ENCODE measurements around the gene PHEX.

Gene PHEX

GRCh38 chrX:22128961-22129360 is 96.8 kb downstream of the PHEX start:
- Histone ChIP-seq H3K79me2 (ENCODE audit: control insufficient read depth, low read length) (no peaks in the 10 kb centered on the region), H3K9me2 (replicated peaks; ENCODE audit: control insufficient read depth, low read length) (no peaks in the 10 kb centered on the region), H4K20me1 (ENCODE audit: control insufficient read depth, insufficient read depth, low read depth, low read length) (no peaks in the 10 kb centered on the region), H3K36me3 (ENCODE audit: control insufficient read depth, low read length) (no peaks in the 10 kb centered on the region), H3K4me1 (ENCODE audit: control insufficient read depth, low read length) (no peaks in the 10 kb centered on the region), H3K27ac (ENCODE audit: low read depth, low read length) (no peak overlapping the region), H3K9me3 (ENCODE audit: control insufficient read depth, insufficient read depth, low read length) (no peaks in the 10 kb centered on the region), H3K27me3 (ENCODE audit: control insufficient read depth, low read length) (no peaks in the 10 kb centered on the region), H3F3A (ENCODE audit: control insufficient read depth, insufficient read depth) (no peaks in the 10 kb centered on the region), H3K4me3 (ENCODE audit: low read length) (no peak overlapping the region), H3K4me2 (ENCODE audit: low read length) (no peak overlapping the region)
- TF ChIP-seq EZH2phosphoT487 (IDR thresholded peaks at IDR 0.05; ENCODE audit: borderline replicate concordance, low read length): no peak
- TF ChIP-seq, protein P1, sequence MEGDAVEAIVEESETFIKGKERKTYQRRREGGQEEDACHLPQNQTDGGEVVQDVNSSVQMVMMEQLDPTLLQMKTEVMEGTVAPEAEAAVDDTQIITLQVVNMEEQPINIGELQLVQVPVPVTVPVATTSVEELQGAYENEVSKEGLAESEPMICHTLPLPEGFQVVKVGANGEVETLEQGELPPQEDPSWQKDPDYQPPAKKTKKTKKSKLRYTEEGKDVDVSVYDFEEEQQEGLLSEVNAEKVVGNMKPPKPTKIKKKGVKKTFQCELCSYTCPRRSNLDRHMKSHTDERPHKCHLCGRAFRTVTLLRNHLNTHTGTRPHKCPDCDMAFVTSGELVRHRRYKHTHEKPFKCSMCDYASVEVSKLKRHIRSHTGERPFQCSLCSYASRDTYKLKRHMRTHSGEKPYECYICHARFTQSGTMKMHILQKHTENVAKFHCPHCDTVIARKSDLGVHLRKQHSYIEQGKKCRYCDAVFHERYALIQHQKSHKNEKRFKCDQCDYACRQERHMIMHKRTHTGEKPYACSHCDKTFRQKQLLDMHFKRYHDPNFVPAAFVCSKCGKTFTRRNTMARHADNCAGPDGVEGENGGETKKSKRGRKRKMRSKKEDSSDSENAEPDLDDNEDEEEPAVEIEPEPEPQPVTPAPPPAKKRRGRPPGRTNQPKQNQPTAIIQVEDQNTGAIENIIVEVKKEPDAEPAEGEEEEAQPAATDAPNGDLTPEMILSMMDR (IDR thresholded peaks at IDR 0.05; ENCODE audit: low read depth, low read length, poor library complexity, severe bottlenecking): no peak

- Histone ChIP-seq H3K27me3 (ENCODE audit: control insufficient read depth, low read length) (no peaks in the 10 kb centered on the region), H3K79me2 (ENCODE audit: control insufficient read depth, low read length) (no peaks in the 10 kb centered on the region), H3K9me3 (ENCODE audit: control insufficient read depth, insufficient read depth, low read length) (no peaks in the 10 kb centered on the region), H3K4me1 (ENCODE audit: control insufficient read depth, low read length) (no peaks in the 10 kb centered on the region), H3K4me3 (ENCODE audit: low read length) (no peak overlapping the region), H4K20me1 (ENCODE audit: control insufficient read depth, insufficient read depth, low read depth, low read length) (no peaks in the 10 kb centered on the region), H3K9me2 (replicated peaks; ENCODE audit: control insufficient read depth, low read length) (no peaks in the 10 kb centered on the region), H3K27ac (ENCODE audit: low read depth, low read length) (no peak overlapping the region), H3K4me2 (ENCODE audit: low read length) (no peak overlapping the region), H3K36me3 (ENCODE audit: control insufficient read depth, low read length) (no peaks in the 10 kb centered on the region), H3F3A (ENCODE audit: control insufficient read depth, insufficient read depth) (no peaks in the 10 kb centered on the region)
- TF ChIP-seq, protein P1 (IDR thresholded peaks at IDR 0.05; ENCODE audit: low read depth, low read length, poor library complexity, severe bottlenecking): no peak
- TF ChIP-seq EZH2phosphoT487 (IDR thresholded peaks at IDR 0.05; ENCODE audit: borderline replicate concordance, low read length): no peak
Measured at GRCh38 chrX:22134681-22135080, 102.6 kb downstream of the PHEX start.

GRCh38 chrX:22135171-22135711 is 103.1 kb downstream of the PHEX start:
- no peak overlapping the region for H3K27ac ChIP-seq (ENCODE audit: low read depth, low read length)

More at GRCh38 chrX:22135171-22135711, 103.1 kb downstream of the PHEX start:
- no peaks in the 10 kb centered on the region for H3K79me2 ChIP-seq (ENCODE audit: control insufficient read depth, low read length)
- H3K4me1 ChIP-seq (ENCODE audit: control insufficient read depth, low read length): no peaks in the 10 kb centered on the region
- H3K9me3 ChIP-seq (ENCODE audit: control insufficient read depth, insufficient read depth, low read length): no peaks in the 10 kb centered on the region
- H3K27me3 ChIP-seq (ENCODE audit: control insufficient read depth, low read length): no peaks in the 10 kb centered on the region
- H4K20me1 ChIP-seq (ENCODE audit: control insufficient read depth, insufficient read depth, low read depth, low read length): no peaks in the 10 kb centered on the region
- no peaks in the 10 kb centered on the region for H3K9me2 ChIP-seq (replicated peaks; ENCODE audit: control insufficient read depth, low read length)
- H3K4me3 ChIP-seq (ENCODE audit: low read length): no peak overlapping the region
- no peaks in the 10 kb centered on the region for H3K36me3 ChIP-seq (ENCODE audit: control insufficient read depth, low read length)
- TF ChIP-seq, protein P1 (IDR thresholded peaks at IDR 0.05; ENCODE audit: low read depth, low read length, poor library complexity, severe bottlenecking): no peak
- no peak for TF ChIP-seq EZH2phosphoT487 (IDR thresholded peaks at IDR 0.05; ENCODE audit: borderline replicate concordance, low read length)
- no peaks in the 10 kb centered on the region for H3F3A ChIP-seq (ENCODE audit: control insufficient read depth, insufficient read depth)
- no peak overlapping the region for H3K4me2 ChIP-seq (ENCODE audit: low read length)
